ENCODE data around the gene PFDN2. TPM values are rescaled to one million over a fixed set of nuclear protein-coding genes. Genes with fewer than 3 reads are reported as not detected.
"Not testable (repeated sequence)": the region's sequence is repeated elsewhere in the genome, so short reads cannot be mapped to it uniquely, and the experiment has no call there.

PFDN2 gene
- total RNA-seq, 1 donor from 2014 or later, result 62.8 TPM

DNA sequence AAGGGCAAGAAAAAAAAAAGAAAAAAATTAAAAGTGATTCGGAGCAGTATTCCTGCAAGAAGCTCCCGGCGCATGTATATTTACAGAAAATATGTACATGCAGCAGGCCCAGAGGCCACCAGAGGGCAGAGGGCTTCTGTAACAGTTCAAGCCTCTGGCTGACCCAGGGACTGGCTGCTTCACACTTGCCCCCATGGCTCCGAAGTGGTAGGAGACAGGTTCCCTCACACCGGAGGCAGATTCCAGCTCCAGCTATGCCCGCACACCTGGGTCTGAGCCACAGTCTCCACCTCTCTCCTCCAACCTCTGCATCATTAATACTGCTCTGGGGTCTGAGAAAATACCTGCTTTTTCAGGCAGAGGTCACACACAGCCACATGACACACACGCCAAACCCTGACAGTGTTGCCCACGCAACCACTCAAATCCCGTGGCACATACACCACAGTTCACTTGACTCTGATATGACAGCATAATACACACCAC lies 45.9 kb downstream of the PFDN2 start:
- peak; percentile 89 for DNase-seq (ENCODE audit: missing footprints)
- intact Hi-C loops (cut with DNase I), result no loop called here
- ATAC-seq, result peak; percentile 52

DNA sequence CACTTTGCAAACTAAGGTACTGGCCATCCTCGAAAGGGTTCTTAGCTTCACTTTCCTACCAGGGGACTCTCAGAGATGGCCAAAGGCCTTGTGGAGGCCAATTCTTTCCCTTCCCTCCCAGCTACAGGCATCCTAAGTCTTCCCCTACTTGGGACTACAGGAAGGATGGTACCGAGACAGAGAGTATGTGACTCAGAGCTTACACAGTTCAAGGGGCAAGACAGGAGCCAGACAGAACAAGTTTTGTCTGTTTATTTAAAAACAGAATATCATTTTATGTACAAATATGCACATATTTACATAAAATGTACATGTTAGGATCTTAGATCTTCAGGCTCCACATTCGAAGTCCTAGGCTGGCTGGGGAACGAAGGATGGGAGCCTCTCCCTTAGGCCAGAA lies 47.1 kb downstream of the PFDN2 start:
- intact Hi-C loops (cut with DNase I), result no loop called here
- ATAC-seq (no peak), DNase-seq (ENCODE audit: missing footprints) (no peak)

DNA sequence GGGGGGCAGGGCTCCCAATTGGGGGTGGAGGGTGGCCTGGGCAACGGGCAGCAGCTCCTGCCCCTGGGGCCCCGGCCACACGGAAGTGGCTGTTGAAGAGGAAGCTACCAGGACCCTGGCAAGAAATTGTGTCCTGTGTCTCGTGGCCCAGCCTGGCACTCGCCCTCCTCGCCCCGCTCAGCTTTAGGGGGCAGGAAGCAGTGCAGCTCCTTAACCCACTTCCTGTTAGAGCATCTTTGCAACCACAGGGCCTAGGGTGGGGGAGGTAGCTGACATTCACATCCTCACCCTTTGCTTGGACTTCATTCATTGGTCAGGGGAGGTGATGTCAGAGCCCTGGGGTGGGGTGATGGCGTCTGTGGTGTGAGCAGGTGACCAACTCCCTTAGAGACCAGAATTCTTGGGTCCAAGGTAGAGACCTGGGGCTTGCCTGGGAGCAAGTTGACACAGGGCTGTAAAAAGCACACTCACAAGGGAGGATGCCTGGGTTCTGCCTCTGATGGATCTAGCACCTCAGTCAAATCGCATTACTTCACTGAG lies 48.0 kb downstream of the PFDN2 start, which contains the start of gene ARHGAP30:
Gene ARHGAP30, minus strand, starts transcription at position 161 of the 540 bp plus-strand sequence. CDS start 267 bp downstream, outside the sequence.
- ATAC-seq, result peak; percentile 56
- DNase-seq (ENCODE audit: missing footprints), result peak; percentile 92
- intact Hi-C loops (cut with DNase I), result no loop called here

DNA sequence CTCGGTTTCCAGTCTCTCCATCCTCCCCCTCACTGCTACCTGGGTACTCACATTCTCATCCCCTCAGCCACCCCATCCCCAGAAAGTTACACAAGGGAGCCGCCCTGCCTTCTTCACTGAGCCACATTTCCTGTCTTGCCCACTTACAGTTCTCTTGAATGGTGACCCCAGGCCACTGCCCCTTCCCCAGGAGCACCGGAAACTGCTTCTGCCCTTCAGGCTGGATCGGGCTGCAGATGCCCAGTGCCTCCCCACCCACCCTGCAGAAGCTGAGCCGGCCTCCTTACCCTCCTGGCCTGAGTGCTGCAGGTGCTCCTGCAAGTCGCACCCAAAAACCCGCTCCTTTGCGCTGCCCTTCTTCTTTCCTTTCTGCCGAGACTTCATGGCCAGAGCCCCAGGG lies 48.6 kb downstream of the PFDN2 start:
- DNase-seq (ENCODE audit: missing footprints), result no peak
- ATAC-seq, result no peak
- intact Hi-C loops (cut with DNase I), result no loop called here

DNA sequence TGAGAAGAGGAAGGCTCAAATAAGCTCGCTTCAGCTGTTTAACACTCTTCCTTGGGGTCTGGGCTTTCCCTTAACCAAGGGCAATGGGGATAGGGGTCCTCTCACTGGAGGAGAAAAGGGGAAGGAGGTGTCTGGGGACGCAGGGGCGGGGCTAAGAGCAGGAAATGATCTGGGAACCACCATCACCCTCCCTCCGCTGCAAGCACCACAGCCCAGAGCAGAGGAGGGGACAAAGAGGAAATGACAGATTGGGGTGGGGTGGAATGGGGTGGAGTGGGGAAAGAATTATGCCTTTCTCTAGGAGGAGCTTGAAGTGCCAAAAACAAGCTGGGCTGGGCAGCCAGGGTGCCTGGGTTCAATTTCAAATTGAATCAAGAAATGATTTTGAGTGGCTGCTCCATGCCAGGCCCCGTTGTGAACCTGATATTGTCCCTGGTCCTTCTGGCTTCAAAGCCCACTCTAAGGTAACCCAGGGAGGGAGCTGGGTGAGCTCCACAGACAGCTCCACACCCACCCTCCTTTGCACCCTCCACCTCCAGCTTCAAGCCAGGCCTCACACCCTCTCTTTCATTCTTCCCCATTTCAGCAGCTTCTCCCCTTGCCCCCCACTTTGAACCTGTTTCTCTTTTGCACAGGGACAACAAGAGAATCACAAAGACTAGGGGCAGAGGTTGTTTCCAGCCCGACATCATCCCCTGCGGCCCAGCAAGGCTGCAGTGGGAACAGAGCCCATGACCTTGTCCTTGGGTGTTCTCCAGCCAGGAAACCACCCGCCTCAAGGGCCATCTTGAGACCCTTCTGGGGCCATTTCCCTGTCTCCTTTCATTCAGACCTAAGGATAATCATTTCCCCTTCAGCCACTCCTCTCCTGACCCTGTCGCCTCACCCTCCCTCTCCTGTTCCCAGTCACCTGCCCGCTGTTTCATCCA lies 49.3 kb downstream of the PFDN2 start:
- intact Hi-C loops (cut with DNase I), result no loop called here
- ATAC-seq (peak; percentile 73), DNase-seq (ENCODE audit: missing footprints) (peak; percentile 87)

DNA sequence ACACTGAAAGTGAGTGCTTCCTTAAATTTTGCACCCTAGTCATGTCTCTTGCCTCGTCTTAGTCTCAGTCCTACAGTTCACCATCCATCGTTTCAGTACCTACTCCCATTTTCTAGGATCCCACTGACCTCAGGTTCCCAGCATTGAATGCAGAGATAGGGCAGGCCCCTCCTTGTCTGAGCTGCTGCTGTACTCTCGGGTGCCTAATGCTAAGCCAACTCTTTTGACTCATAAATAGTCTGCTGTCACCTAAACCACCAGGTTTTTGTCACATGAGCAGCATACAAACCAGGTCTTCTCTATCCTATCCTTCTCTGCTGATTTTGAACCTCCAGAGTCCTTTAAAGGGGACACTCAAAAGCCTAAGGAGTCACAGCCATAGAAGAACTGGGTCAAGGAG lies 51.1 kb downstream of the PFDN2 start:
- intact Hi-C loops (cut with DNase I), result no loop called here
- ATAC-seq (no peak), DNase-seq (ENCODE audit: missing footprints) (no peak)

DNA sequence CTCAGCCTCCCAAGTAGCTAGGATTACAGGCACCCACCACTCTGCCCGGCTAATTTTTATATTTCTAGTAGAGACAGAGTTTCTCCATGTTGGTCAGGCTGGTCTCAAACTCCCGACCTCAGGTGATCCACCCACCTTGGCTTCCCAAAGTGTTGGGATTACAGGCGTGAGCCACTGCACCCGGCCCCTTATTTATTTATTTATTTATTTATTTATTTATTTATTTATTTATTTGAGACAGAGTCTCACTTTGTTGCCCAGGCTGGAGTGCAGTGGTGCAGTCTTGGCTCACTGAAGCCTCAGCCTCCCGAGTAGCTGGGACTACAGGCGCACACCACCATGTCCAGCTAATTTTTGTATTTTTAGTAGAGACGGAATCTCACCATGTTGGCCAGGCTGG lies 52.2 kb downstream of the PFDN2 start:
- ATAC-seq; intact Hi-C loops (cut with DNase I); DNase-seq (ENCODE audit: missing footprints): not testable (repeated sequence)

DNA sequence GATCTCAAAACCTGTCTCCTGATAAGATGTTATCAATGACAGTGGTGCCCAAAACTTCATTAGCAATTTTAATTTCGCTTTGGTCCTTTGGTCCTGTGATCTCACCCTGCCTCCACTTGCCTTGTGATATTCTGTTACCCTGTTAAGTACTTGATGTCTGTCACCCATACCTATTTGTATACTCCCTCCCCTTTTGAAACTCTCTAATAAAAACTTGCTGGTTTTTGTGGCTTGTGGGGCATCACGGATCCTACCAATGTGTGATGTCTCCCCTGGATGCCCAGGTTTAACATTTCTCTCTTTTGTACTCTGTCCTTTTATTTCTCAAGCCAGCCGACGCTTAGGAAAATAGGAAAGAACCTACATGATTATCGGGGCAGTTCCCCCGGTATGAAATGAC lies 53.9 kb downstream of the PFDN2 start:
- intact Hi-C loops (cut with DNase I), result not testable (repeated sequence)

DNA sequence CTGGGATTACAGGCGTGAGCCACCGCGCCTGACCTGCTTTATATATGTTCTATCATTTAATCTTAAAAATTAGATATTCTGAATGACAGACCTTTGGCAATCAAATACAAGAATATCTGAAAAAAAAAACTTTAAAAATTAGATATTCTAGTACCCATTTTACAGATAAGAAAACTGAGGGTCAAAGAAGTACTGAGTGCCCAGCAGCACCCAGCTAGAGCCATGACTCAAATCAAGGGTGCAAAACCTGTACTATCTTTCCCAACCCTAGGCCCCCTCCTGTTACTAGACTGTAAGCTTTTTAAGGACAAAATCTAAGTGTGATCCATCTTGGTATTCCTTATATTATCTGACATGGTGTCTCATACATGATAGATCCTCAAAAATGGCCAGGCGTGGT lies 56.4 kb downstream of the PFDN2 start:
- ATAC-seq (no peak), DNase-seq (ENCODE audit: missing footprints) (no peak)
- intact Hi-C loops (cut with DNase I), result no loop called here

More for the DNA sequence above, 53.9 kb downstream of the PFDN2 start:
- ATAC-seq; DNase-seq (ENCODE audit: missing footprints): not testable (repeated sequence)

DNA sequence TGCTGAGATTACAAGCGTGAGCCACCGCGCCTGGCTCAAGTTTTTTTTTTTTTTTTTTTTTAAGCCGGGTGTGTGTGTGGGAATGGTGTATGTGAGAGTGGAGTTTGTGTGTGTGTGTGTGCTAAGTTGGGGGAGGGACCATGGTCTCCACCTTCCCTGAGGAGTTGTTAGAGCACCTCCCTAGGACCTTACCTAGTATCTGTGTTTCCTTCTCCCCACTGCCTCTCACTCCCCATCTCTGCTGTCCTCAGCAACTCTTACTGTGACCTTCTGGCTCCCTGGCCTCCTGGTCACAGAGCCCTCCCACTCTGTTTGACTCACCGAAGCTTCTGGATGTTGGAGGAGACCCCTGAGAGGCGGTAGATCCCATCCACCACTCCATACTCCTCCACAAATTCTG lies 58.5 kb downstream of the PFDN2 start:
- DNase-seq (ENCODE audit: missing footprints), result no peak
- intact Hi-C loops (cut with DNase I), result no loop called here
- ATAC-seq, result no peak

DNA sequence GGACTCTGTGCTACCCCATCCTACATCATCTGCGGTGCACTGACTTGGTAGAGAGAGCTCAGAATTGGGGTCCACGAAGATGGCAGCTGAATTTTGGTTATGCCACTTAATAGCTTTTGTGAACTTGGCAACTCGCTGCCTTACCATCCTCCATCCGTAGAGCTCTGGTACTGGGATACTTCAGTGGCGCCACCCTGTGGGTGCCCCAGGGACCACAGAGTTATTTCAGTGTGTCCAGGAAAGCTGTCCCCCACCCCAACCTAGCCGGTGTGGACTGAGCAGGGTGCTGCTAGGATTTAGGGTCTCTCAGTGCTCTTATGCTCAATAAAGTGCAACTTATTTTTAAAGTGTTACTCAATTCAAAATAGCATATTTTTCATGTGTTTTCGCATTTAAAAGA lies 63.0 kb downstream of the PFDN2 start:
- intact Hi-C loops (cut with DNase I), result no loop called here
- ATAC-seq, result no peak

DNA sequence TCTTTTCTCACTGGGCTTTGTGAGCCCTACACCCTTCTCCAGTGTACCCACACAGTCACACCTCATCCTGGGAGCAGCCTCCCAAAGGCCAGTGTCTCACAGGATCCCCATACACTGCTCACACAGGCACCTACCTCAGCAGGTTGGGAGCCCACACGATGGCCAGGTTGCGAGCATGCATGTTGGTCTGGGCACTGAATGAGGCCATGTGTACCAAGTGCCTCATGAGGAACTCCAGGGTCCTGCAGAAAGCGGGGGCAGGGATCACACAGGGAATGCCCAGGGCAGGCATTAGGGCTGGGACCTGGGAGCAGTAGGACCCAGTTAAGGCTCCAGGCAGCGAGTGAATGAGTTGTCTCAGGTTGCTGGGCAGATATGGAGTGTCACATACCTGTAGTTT lies 63.6 kb downstream of the PFDN2 start:
- DNase-seq (ENCODE audit: missing footprints), result no peak
- intact Hi-C loops (cut with DNase I), result no loop called here
- ATAC-seq, result no peak

More for the DNA sequence above, 63.0 kb downstream of the PFDN2 start:
- no peak for DNase-seq (ENCODE audit: missing footprints)

DNA sequence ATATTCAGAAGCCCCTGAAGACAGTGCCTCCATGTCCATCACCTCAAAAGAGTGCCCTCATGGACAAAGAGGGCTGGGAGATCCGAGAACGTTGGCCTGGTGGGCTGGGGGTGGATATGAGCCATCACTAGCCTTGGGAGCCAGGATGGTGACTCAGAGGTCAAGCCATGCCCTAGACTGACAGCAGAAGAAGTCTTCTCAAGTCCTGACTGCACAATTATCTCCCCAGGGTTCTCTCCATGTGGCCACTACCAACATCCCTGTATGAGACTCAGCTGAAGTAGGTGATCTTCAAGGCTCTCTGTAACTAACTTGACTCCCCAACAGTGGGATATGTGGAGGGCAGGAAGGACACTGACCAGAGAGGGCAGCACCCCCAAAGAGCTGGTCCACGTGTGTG lies 64.9 kb downstream of the PFDN2 start:
- no peak for ATAC-seq
- no peak for DNase-seq (ENCODE audit: missing footprints)
- intact Hi-C loops (cut with DNase I), result no loop called here

DNA sequence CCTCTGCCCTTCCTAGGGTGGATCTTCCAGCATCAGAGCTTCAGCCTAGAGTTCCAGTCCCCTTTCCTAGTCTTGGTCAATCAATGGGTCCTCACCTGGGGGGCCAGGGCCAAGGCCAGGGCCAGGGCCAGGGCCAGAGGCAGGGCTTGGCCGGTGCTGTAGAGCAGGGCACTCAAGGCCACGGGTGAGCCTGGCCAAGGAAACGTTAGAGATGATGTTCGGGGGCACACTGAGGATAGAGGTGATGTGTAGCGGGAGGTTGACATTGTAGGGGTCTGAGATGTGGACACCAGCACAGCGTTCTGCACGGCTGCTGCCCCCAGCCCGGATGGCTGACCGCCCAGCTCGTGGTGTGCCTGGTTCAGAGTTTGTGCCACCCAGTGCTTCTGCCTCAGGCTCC lies 66.6 kb downstream of the PFDN2 start:
- DNase-seq (ENCODE audit: missing footprints) (no peak), ATAC-seq (no peak)
- intact Hi-C loops (cut with DNase I), result no loop called here

Other genes starting within 250 kb of the PFDN2 start
- 9.2 TPM for gene ITLN1, start 232.9 kb downstream of the PFDN2 start, total RNA-seq
- gene ITLN2, start 163.2 kb downstream of the PFDN2 start, total RNA-seq, result not detected
- gene F11R, start 96.9 kb downstream of the PFDN2 start, total RNA-seq, result 9.8 TPM
- 10.5 TPM for gene TSTD1, start 79.1 kb downstream of the PFDN2 start, total RNA-seq
- gene USF1, start 72.1 kb downstream of the PFDN2 start, total RNA-seq, result 33.7 TPM
- 3.7 TPM for gene ARHGAP30, start 48.1 kb downstream of the PFDN2 start, total RNA-seq
- not detected for gene NECTIN4, start 28.5 kb downstream of the PFDN2 start, total RNA-seq
- gene KLHDC9, start 19.7 kb downstream of the PFDN2 start, total RNA-seq, result 6.5 TPM
- gene NIT1, start 68 bp upstream of the PFDN2 start, total RNA-seq, result 36.5 TPM
- 29.2 TPM for gene DEDD, start 14.6 kb upstream of the PFDN2 start, total RNA-seq
- gene UFC1, start 35.9 kb upstream of the PFDN2 start, total RNA-seq, result 82.8 TPM
- gene USP21, start 41.5 kb upstream of the PFDN2 start, total RNA-seq, result 19.5 TPM
- 13.5 TPM for gene PPOX, start 48.4 kb upstream of the PFDN2 start, total RNA-seq
- gene B4GALT3, start 59.5 kb upstream of the PFDN2 start, total RNA-seq, result 20.9 TPM
- 13.0 TPM for gene ADAMTS4, start 81.0 kb upstream of the PFDN2 start, total RNA-seq
- gene NDUFS2, start 84.3 kb upstream of the PFDN2 start, total RNA-seq, result 334 TPM
- 38.3 TPM for gene FCER1G, start 97.3 kb upstream of the PFDN2 start, total RNA-seq
- not detected for gene APOA2, start 105.6 kb upstream of the PFDN2 start, total RNA-seq
- 39.1 TPM for gene TOMM40L, start 108.0 kb upstream of the PFDN2 start, total RNA-seq
- gene NR1I3, start 120.2 kb upstream of the PFDN2 start, total RNA-seq, result not detected
- 0.60 TPM for gene PCP4L1, start 140.7 kb upstream of the PFDN2 start, total RNA-seq
- 4.4 TPM for gene MPZ, start 191.9 kb upstream of the PFDN2 start, total RNA-seq
- gene SDHC, start 196.3 kb upstream of the PFDN2 start, total RNA-seq, result 407 TPM
- not detected for gene CFAP126, start 249.8 kb upstream of the PFDN2 start, total RNA-seq

Data from Right ventricle myocardium inferior (tissue), 1 donor.